GM11168 (cell line): Measurements from ENCODE around the gene TMA16.

Source experiments
- in situ Hi-C: fragments of 300-500 bp; cut with MboI; formaldehyde crosslinking; loops from one replicate; pipeline ENCODE4 v1.12.0; 2022; ENCODE audit warnings: low sequenced_read_pairs; ENCODE audit not compliant: unreplicated experiment

TMA16 gene

DNA sequence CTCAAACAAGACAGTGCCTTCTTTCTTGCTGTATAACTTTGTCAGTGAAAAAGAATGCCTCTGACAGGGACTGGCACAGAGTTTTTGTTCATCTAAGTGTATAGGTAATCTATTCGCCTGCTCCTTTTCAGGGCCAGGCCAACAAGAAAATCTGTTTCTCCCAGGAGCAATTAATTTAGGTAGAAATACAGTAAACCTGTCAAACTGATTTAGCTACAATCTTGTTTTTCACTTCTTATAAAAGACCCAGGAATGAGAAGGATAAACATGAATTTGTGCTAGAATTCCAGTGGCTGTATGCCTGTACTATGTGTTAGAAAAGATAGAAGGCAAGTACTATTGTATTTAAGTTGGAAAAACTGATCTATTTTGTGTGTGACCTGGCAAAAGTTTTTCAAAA is 6.1 kb downstream of the TMA16 start:
- in situ Hi-C loops, result loop anchor here (25.0 kb wide), 1 partner anchor 388 kb away; no protein-coding TSS in a partner anchor

DNA sequence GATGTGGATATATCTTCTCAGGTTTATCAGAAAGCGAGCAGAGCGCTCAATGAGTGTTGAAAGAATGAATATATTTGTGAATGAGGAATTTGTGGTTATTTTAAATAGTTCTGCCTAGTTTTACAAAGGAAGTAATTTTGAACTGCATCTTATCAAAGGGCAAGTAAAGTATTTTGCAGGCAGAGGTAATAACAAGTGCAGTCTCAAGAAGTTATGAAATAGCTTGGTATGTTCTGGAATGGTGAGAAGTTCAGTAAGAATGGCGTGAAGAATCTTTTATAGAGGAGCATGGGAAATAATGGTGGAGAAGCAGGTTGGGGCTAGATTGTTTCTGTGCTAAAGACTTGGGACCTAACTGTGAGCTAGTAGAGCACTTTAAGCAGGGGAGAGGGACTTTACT is 10.9 kb downstream of the TMA16 start:
- in situ Hi-C loops, result loop anchor here (25.0 kb wide), 1 partner anchor 393 kb away; no protein-coding TSS in a partner anchor

DNA sequence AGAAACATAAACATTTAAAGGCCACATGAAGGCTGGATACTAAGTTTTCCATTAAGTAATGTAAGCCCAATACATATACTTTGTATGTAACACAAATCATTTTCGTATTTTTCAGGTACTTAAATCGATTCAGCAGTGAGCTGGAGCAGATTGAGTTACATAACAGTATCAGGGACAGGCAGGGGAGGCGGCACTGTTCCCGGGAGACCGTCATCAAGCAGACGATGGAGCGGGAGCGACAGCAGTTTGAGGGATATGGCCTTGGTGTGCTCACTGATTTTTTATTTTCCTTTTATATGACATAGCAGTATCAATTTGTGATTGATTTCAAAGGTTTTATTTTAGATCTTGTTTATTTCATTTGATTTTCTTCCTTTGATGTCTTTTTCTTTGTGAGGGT is 20.7 kb downstream of the TMA16 start:
- in situ Hi-C loops, result loop anchor here (25.0 kb wide), 1 partner anchor 403 kb away; no protein-coding TSS in a partner anchor

DNA sequence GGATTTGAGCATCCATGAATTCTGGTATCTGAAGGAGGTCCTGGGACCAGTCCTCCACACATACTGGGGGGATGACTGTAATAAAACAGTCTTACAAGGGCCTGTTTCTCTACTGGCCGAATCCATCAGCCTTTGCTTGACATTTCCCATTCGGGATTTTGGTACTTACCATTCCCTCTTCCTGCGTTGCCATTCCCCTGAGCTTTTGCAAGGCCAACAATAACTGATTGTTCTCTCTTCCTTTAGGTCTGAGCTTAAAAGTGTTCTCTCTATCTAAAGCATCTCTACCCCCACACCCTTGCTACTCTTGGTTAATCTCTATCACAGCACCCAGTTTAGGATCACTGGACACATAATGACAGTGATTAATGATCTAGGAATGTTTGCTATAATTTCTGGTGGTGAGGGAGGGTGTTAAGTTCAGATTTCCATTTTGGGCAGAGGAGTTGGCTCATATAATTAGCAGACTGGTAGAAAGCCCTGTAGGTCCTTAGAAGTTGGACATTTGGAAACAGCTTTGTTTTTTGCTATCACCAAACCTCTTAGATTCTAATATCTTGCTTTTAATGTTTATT is 29.4 kb downstream of the TMA16 start:
- in situ Hi-C loops, result loop anchor here (25.0 kb wide), 1 partner anchor 412 kb away; no protein-coding TSS in a partner anchor

- in situ Hi-C loops, result loop anchor here (25.0 kb wide), 1 partner anchor 1211 kb away; no protein-coding TSS in a partner anchor
These were observed 31.5 kb downstream of the TMA16 start for GRCh38 chr4:163525982-163526381.

GRCh38 chr4:163527172-163527571 is 32.7 kb downstream of the TMA16 start:
- in situ Hi-C loops, result loop anchor here (25.0 kb wide), 1 partner anchor 1210 kb away; no protein-coding TSS in a partner anchor

DNA sequence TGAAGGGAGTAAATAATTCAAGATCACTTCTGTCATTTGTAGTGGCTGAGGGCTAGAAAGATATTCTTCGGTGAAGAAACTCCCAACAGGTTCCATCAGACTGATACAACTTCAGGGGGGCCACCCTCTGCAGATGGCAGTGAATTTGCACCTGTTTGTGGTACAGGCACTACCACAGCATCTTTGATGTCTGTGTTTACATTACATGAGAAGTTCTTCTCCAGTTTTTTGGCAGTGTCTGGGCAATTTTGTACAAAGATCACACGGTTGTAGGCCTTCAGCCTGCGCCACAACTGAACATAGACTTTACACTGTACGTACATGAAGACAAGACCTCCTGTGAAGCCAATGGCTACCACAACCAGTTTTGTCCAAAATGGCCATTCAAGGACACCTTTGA is 34.2 kb downstream of the TMA16 start:
- in situ Hi-C loops, result loop anchor here (25.0 kb wide), 1 partner anchor 1209 kb away; no protein-coding TSS in a partner anchor

GRCh38 chr4:163534056-163534455 is 39.6 kb downstream of the TMA16 start:
- in situ Hi-C loops, result loop anchor here (25.0 kb wide), 1 partner anchor 1203 kb away; no protein-coding TSS in a partner anchor

DNA sequence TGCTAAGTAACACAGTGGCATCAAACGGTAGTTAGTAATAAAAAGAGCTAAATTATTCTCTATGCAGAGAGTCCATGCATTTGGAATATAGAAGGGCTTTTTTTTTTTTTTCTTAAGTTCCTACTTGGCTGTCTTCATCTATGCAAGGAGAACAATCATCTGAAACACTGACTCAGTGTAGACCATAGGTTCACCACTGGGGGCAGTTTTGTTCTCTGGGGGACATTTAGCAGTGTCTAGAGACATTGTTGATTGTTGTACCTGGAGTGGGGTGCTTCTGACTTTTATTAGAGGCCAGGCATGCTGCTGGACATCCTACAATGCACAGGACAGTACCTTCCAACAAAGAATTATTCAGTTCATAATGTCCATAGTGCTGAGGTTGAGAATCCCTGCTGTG is 41.2 kb downstream of the TMA16 start:
- in situ Hi-C loops, result loop anchor here (25.0 kb wide), 1 partner anchor 1202 kb away; no protein-coding TSS in a partner anchor

- in situ Hi-C loops, result loop anchor here (25.0 kb wide), 1 partner anchor 1201 kb away; no protein-coding TSS in a partner anchor
These were observed 41.6 kb downstream of the TMA16 start for GRCh38 chr4:163536091-163536490.

DNA sequence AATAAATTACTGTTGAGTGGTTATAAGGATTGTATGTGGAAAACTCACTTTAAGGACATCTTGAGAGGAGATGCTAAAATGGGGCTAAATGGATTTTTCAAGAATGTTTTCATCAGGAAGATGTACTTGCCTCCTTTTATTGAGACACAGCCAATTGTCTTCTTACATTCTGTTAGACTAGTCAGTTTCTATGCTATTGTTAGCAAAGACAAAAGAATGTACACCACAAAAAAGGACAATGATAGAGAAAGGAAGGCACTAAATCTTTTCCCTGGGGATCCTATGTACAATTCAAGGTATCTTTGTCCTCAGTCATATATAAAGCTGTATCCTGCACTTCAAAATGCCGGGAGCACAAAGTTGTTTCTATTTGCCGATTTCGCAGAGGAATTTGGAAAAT is 42.6 kb downstream of the TMA16 start:
- in situ Hi-C loops, result loop anchor here (25.0 kb wide), 1 partner anchor 1200 kb away; no protein-coding TSS in a partner anchor

GRCh38 chr4:163538820-163539219 is 44.3 kb downstream of the TMA16 start:
- in situ Hi-C loops, result loop anchor here (25.0 kb wide), 1 partner anchor 1198 kb away; no protein-coding TSS in a partner anchor

GRCh38 chr4:163540448-163540847 is 46.0 kb downstream of the TMA16 start:
- in situ Hi-C loops, result loop anchor here (25.0 kb wide), 1 partner anchor 1197 kb away; no protein-coding TSS in a partner anchor

- in situ Hi-C loops, result loop anchor here (25.0 kb wide), 1 partner anchor 1196 kb away; no protein-coding TSS in a partner anchor
These were observed 46.5 kb downstream of the TMA16 start for GRCh38 chr4:163540977-163541376.

DNA sequence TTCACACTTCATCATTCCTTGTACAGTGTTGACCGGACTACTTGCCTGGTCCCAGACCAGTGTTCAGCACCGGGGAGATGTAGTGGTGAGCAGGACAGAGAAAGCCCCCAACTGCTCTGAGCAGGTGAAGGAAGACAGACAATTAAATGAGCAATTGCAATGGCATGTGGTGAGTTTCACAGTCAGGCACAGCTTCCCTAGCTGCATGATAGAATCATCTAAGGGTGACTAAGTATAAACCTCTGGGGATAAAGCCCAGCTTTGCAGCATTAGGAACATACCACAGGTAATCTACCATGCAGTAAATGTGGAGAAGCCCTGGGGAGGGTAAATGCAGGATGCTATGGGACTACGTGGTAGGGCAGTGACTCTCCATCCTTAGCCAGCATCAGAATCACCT is 47.8 kb downstream of the TMA16 start:
- in situ Hi-C loops, result loop anchor here (25.0 kb wide), 1 partner anchor 1195 kb away; no protein-coding TSS in a partner anchor

DNA sequence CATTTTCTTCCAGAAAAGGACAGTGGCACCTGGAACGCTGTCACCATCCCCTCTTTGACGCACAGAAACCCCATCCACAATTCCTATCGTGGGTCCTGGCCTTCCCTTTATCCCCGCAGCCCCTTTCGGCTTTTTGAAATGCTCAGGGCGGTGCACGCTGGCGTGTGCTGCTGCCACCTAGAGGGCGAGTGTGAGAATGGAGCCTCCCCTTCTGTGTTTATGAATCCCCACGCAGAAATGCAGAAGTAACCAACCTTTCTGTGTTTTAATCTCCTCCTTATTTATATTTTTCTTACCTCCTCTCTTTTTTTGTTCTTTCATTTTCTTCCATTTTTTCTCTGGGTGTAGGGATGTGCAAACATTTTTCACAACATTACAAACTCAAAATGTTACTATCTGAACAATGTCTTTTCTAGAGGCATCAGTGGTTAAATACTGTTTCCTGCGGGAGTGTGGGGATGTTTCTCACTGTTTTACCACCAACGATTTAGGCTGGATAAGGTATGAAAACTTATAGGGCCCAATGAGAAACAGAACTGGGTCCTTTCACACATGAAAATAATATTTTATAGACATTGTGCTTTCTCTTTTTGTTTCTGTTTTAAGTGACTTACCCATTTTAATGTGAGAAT is 50.0 kb downstream of the TMA16 start:
- in situ Hi-C loops, result loop anchor here (5.0 to 25.0 kb wide), 2 partner anchors 57 to 1193 kb away; no protein-coding TSS in a partner anchor

- in situ Hi-C loops, result loop anchor here (5.0 to 25.0 kb wide), 2 partner anchors 61 to 1189 kb away; no protein-coding TSS in a partner anchor
These were observed 54.2 kb downstream of the TMA16 start for GRCh38 chr4:163548481-163549243.

- in situ Hi-C loops, result no loop called here
These were observed 56.4 kb downstream of the TMA16 start for GRCh38 chr4:163550869-163551267.

GRCh38 chr4:163553146-163553545 is 58.7 kb downstream of the TMA16 start:
- in situ Hi-C loops, result no loop called here

DNA sequence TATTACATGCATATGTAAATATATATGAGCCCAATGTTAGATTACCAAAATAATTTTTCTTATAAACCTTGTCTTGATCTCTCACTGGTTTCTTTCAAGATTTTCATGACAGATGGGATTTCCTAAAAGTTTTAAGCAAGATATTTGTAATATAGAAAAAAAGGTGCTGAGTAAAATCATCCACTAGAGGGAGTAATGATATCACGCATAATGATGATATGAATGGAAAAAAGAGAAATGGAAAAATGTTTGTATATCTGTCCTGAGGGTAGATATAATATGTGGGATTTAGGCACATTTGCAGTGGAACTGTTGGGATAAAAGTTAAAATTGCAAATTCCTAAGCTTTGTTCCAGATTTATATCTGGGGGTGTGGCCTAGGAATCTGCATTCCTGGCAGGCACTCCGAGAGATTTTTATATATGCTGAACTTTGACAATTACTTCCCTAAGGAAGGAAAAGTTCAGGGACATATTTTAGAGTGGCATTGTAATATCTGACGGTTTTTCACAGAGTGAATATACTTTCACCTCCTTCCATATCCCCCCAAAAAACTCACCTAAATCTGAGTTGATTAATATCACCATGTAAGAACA is 60.5 kb downstream of the TMA16 start:
- in situ Hi-C loops, result loop anchor here (5.0 kb wide), 2 partner anchors 112 to 202 kb away; no protein-coding TSS in a partner anchor
